ENCODE results near the gene KCNS1.

Gene KCNS1

DNA sequence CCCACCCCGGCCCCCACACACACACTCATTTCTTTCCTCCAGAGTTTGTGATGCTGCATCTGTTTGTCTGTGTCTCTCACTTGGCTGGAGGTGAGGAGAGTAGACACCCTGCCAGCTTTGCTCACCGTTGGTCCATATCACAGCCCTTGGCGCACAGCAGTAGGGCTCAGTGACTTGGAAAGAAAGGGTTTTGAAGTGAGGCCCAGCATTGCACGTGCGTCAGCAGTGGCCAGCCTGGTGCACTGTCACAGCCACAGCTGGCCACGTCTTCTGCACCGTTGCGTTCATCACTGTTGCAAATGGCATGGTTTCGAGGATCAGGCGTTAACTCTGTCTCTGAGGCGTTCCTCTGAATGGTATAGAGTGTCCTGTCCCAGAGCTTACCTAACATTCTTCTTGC lies 10.4 kb upstream of the KCNS1 start:
- no peak for DNase-seq (ENCODE audit: extremely low spot score)
- TF ChIP-seq SP1 (IDR thresholded peaks at IDR 0.05): no peak
- no peak for TF ChIP-seq L3MBTL2 (conservative IDR thresholded peaks at IDR 0.05)
- TF ChIP-seq ELF4 (IDR thresholded peaks at IDR 0.05): no peak
- no peak for TF ChIP-seq FOXK2 (IDR thresholded peaks at IDR 0.05)
- TF ChIP-seq NFRKB (IDR thresholded peaks at IDR 0.05): no peak
- no peak for TF ChIP-seq FOXA1 (IDR thresholded peaks at IDR 0.05)
- no peak for TF ChIP-seq BHLHE40 (IDR thresholded peaks at IDR 0.05; ENCODE audit: borderline replicate concordance)
- no peak for TF ChIP-seq HDGF (IDR thresholded peaks at IDR 0.05; ENCODE audit: borderline replicate concordance)
- TF ChIP-seq LEF1 (IDR thresholded peaks at IDR 0.05; ENCODE audit: borderline replicate concordance): no peak
- TF ChIP-seq CTBP1 (IDR thresholded peaks at IDR 0.05; ENCODE audit: borderline replicate concordance): no peak
- CTCF ChIA-PET: interaction anchor here (0.8 to 3.0 kb wide), 6 partner anchors 9 to 67 kb away, joined by 3 to 24 read pairs (median 7); no protein-coding TSS in a partner anchor
- POLR2A ChIA-PET: no interaction called here

GRCh38 chr20:45110301-45110700 lies 9.4 kb upstream of the KCNS1 start:
- DNase-seq (ENCODE audit: extremely low spot score): no peak
- CTCF ChIA-PET: interaction anchor here (1.4 to 1.5 kb wide), 2 partner anchors 14 to 180 kb away, joined by 5 read pairs; no protein-coding TSS in a partner anchor
- no peak for TF ChIP-seq BHLHE40 (IDR thresholded peaks at IDR 0.05; ENCODE audit: borderline replicate concordance)
- no peak for TF ChIP-seq SUZ12 (IDR thresholded peaks at IDR 0.05)
- TF ChIP-seq FOXA1 (IDR thresholded peaks at IDR 0.05): no peak
- TF ChIP-seq FOXM1 (IDR thresholded peaks at IDR 0.05; ENCODE audit: borderline replicate concordance): no peak
- no peak for TF ChIP-seq L3MBTL2 (conservative IDR thresholded peaks at IDR 0.05)
- TF ChIP-seq ELF4 (IDR thresholded peaks at IDR 0.05): no peak
- TF ChIP-seq TARDBP (IDR thresholded peaks at IDR 0.05): no peak
- TF ChIP-seq HDGF (IDR thresholded peaks at IDR 0.05; ENCODE audit: borderline replicate concordance): no peak
- no peak for TF ChIP-seq FOXK2 (IDR thresholded peaks at IDR 0.05)
- POLR2A ChIA-PET: interaction anchor here (1.1 kb wide), 1 partner anchor 9 kb away, joined by 3 read pairs; the partner anchor contains the start of gene KCNS1

GRCh38 chr20:45109634-45110033 lies 8.7 kb upstream of the KCNS1 start:
- no peak for DNase-seq (ENCODE audit: extremely low spot score)
- no peak for TF ChIP-seq FOXM1 (IDR thresholded peaks at IDR 0.05; ENCODE audit: borderline replicate concordance)
- TF ChIP-seq SP1 (IDR thresholded peaks at IDR 0.05): no peak
- no peak for TF ChIP-seq ARNT (IDR thresholded peaks at IDR 0.05)
- no peak for TF ChIP-seq HDGF (IDR thresholded peaks at IDR 0.05; ENCODE audit: borderline replicate concordance)
- TF ChIP-seq FOXA1 (IDR thresholded peaks at IDR 0.05): no peak
- TF ChIP-seq ZNF384 (IDR thresholded peaks at IDR 0.05): no peak
- no peak for TF ChIP-seq CTBP1 (IDR thresholded peaks at IDR 0.05; ENCODE audit: borderline replicate concordance)
- no peak for TF ChIP-seq L3MBTL2 (conservative IDR thresholded peaks at IDR 0.05)
- no peak for TF ChIP-seq FOXK2 (IDR thresholded peaks at IDR 0.05)
- no peak for TF ChIP-seq TARDBP (IDR thresholded peaks at IDR 0.05)
- TF ChIP-seq LEF1 (IDR thresholded peaks at IDR 0.05; ENCODE audit: borderline replicate concordance): no peak
- TF ChIP-seq NFRKB (IDR thresholded peaks at IDR 0.05): no peak
- POLR2A ChIA-PET: interaction anchor here (1.1 kb wide), 1 partner anchor 8 kb away, joined by 3 read pairs; the partner anchor contains the start of gene KCNS1
- CTCF ChIA-PET: interaction anchor here (1.4 to 1.5 kb wide), 3 partner anchors 14 to 180 kb away, joined by 4 to 5 read pairs (median 5); no protein-coding TSS in a partner anchor

GRCh38 chr20:45105317-45105716 lies 4.4 kb upstream of the KCNS1 start:
- TF ChIP-seq PKNOX1 (IDR thresholded peaks at IDR 0.05) (no peak), SUZ12 (IDR thresholded peaks at IDR 0.05) (no peak), ARNT (IDR thresholded peaks at IDR 0.05) (no peak), BHLHE40 (IDR thresholded peaks at IDR 0.05; ENCODE audit: borderline replicate concordance) (no peak), FOXM1 (IDR thresholded peaks at IDR 0.05; ENCODE audit: borderline replicate concordance) (no peak), L3MBTL2 (conservative IDR thresholded peaks at IDR 0.05) (no peak), HDGF (IDR thresholded peaks at IDR 0.05; ENCODE audit: borderline replicate concordance) (no peak), TARDBP (IDR thresholded peaks at IDR 0.05) (no peak), ELF4 (IDR thresholded peaks at IDR 0.05) (no peak), FOXA1 (IDR thresholded peaks at IDR 0.05) (no peak), ZNF384 (IDR thresholded peaks at IDR 0.05) (no peak), FOXK2 (IDR thresholded peaks at IDR 0.05) (no peak), CTBP1 (IDR thresholded peaks at IDR 0.05; ENCODE audit: borderline replicate concordance) (no peak), NFRKB (IDR thresholded peaks at IDR 0.05) (no peak), SP1 (IDR thresholded peaks at IDR 0.05) (no peak), LEF1 (IDR thresholded peaks at IDR 0.05; ENCODE audit: borderline replicate concordance) (no peak)
- ChIA-PET CTCF (interaction anchor here (1.0 to 2.4 kb wide), 2 partner anchors 9 to 61 kb away, joined by 3 to 11 read pairs; no protein-coding TSS in a partner anchor), POLR2A (no interaction called here)
- no peak for DNase-seq (ENCODE audit: extremely low spot score)

DNA sequence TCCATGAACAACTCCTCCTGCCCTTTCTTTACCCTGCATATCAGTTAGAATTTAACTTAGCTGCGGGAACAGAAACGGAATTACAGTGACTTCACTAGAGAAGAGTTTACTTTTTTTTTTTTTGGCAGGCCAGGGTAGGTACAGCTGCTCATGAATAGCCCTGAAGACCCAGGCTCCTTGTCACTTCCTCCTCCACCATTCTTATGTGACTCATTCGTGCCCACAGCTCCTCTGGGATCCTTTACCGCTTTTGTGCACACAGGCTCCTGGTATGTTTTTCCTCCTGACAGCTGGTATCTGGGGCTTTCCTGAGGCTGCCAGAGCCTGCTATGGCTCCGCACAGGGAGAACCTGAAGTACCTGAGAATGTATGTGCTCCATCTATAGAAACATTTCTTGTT lies 3.9 kb upstream of the KCNS1 start:
- ChIA-PET CTCF (interaction anchor here (1.0 kb wide), 1 partner anchor 61 kb away, joined by 3 read pairs; no protein-coding TSS in a partner anchor), POLR2A (no interaction called here)
- TF ChIP-seq FOXM1 (IDR thresholded peaks at IDR 0.05; ENCODE audit: borderline replicate concordance): no peak
- TF ChIP-seq FOXK2 (IDR thresholded peaks at IDR 0.05): no peak
- TF ChIP-seq BHLHE40 (IDR thresholded peaks at IDR 0.05; ENCODE audit: borderline replicate concordance): no peak
- TF ChIP-seq LEF1 (IDR thresholded peaks at IDR 0.05; ENCODE audit: borderline replicate concordance): no peak
- no peak for TF ChIP-seq CTBP1 (IDR thresholded peaks at IDR 0.05; ENCODE audit: borderline replicate concordance)
- TF ChIP-seq L3MBTL2 (conservative IDR thresholded peaks at IDR 0.05): no peak
- no peak for TF ChIP-seq TARDBP (IDR thresholded peaks at IDR 0.05)
- TF ChIP-seq HDGF (IDR thresholded peaks at IDR 0.05; ENCODE audit: borderline replicate concordance): no peak
- TF ChIP-seq NFRKB (IDR thresholded peaks at IDR 0.05): no peak
- TF ChIP-seq ARNT (IDR thresholded peaks at IDR 0.05): no peak
- TF ChIP-seq SP1 (IDR thresholded peaks at IDR 0.05): no peak
- no peak for TF ChIP-seq FOXA1 (IDR thresholded peaks at IDR 0.05)
- no peak for TF ChIP-seq ELF4 (IDR thresholded peaks at IDR 0.05)
- no peak for TF ChIP-seq SUZ12 (IDR thresholded peaks at IDR 0.05)
- DNase-seq (ENCODE audit: extremely low spot score): no peak

GRCh38 chr20:45103072-45103471 lies 2.1 kb upstream of the KCNS1 start:
- ChIA-PET CTCF (interaction anchor here (1.6 kb wide), 1 partner anchor 59 kb away, joined by 3 read pairs; no protein-coding TSS in a partner anchor), POLR2A (no interaction called here)
- no peak for DNase-seq (ENCODE audit: extremely low spot score)
- no peak for TF ChIP-seq L3MBTL2 (conservative IDR thresholded peaks at IDR 0.05)
- TF ChIP-seq TARDBP (IDR thresholded peaks at IDR 0.05): no peak
- TF ChIP-seq SUZ12 (IDR thresholded peaks at IDR 0.05): no peak
- no peak for TF ChIP-seq BHLHE40 (IDR thresholded peaks at IDR 0.05; ENCODE audit: borderline replicate concordance)
- no peak for TF ChIP-seq FOXK2 (IDR thresholded peaks at IDR 0.05)
- no peak for TF ChIP-seq NFRKB (IDR thresholded peaks at IDR 0.05)
- no peak for TF ChIP-seq SP1 (IDR thresholded peaks at IDR 0.05)

All from HEK293T (cell line).